Esophagus squamous epithelium (tissue), 5 donors: Measurements from ENCODE around the gene SYT9. TPM values are rescaled to one million over a fixed set of nuclear protein-coding genes. Genes with fewer than 3 reads are reported as not detected.
"Not testable (repeated sequence)": the region's sequence is repeated elsewhere in the genome, so short reads cannot be mapped to it uniquely, and the experiment has no call there.

ENCODE experiments used
- DNase-seq: peaks from one replicate; lab custom pipeline; 2025; lab: John Stamatoyannopoulos, UW
- H3K27ac ChIP-seq, 4 donors: fragments of 200-600 bp; sonication (generic); one replicate each; pipeline ENCODE4 v1.5.1; 2016 to 2019; ENCODE audit warnings: mild to moderate bottlenecking in 1 of 4
- H3K27me3 ChIP-seq, 4 donors: fragments of 200-600 bp; sonication (generic); 1 replicate in 3 of 4; 2 replicates in 1 of 4; pipeline versions ENCODE4 v1.5.1 to v1.6.0; 2017 to 2021; ENCODE audit warnings: antibody characterized with exemption in 1 of 4
- H3K36me3 ChIP-seq, 3 donors: fragments of 200-600 bp; sonication (generic); one replicate each; pipeline ENCODE4 v1.5.1; 2016 to 2019
- H3K4me1 ChIP-seq, 3 donors: fragments of 200-600 bp; sonication (generic); one replicate each; pipeline ENCODE4 v1.5.1; 2017 to 2019
- H3K4me3 ChIP-seq, 4 donors: fragments of 200-600 bp; sonication (generic); 1 replicate in 3 of 4; 2 replicates in 1 of 4; pipeline ENCODE4 v1.5.1; 2016 to 2019; ENCODE audit warnings: mild to moderate bottlenecking in 2 of 4, moderate library complexity in 1 of 4
- H3K9me3 ChIP-seq, 3 donors: fragments of 200-600 bp; sonication (generic); one replicate each; pipeline ENCODE4 v1.5.1; 2016 to 2019
- CTCF ChIP-seq, 6 experiments: fragments of 450-650 bp in 4 of 6; fragments of 200-600 bp in 2 of 6; sonication (generic) in 2 of 6; IDR thresholded peaks; one replicate each; pipeline ENCODE4 v1.5.1; 2016 to 2019; ENCODE audit warnings: antibody characterized with exemption in 6 of 6, mild to moderate bottlenecking in 4 of 6, moderate library complexity in 4 of 6
- POLR2A ChIP-seq, 4 donors: fragments of 450-650 bp; IDR thresholded peaks; one replicate each; pipeline ENCODE4 v1.6.1; 2017; ENCODE audit warnings: antibody characterized with exemption in 4 of 4, mild to moderate bottlenecking in 4 of 4, moderate library complexity in 3 of 4
- WGBS, 2 donors: methylation state at CpG; one replicate each; pipeline ENCODE4 v1.1.5; 2018; 5-methylcytosine and 5-hydroxymethylcytosine counted together
- intact Hi-C: fragments of 100-400 bp; cut with DNase I; formaldehyde crosslinking; loops from one replicate; pipeline ENCODE4 v1.15.0; 2022
- small RNA-seq, 4 donors: library from RNA; depleted of rRNA; stranded (forward); fragments of <200 nt; gene quantifications; one replicate each; pipeline ENCODE3, GENCODE V24; 2016
- total RNA-seq, 4 donors: library from RNA; depleted of rRNA; stranded (reverse); fragments of >200 nt; gene quantifications; one replicate each; pipeline ENCODE4 v1.1.0, GENCODE V29; 2016
- donor health status: DM: yes; HTN: yes; CAD: no.

Gene SYT9
- total RNA-seq, 4 donors from 2014 or later = 0.19 TPM; not detected in 3

- Histone ChIP-seq H3K36me3 (no peaks in the 10 kb centered on the region), H3K27me3 (no peaks in the 10 kb centered on the region), H3K27ac (peak within 1 kb of the TSS; percentile 93 to 97 (median 94)), H3K4me1 (peaks cover 17 to 49% (median 20%) of the 10 kb centered on the region in 3 donors), H3K9me3 (no peaks in the 10 kb centered on the region), H3K4me3 (peak within 1 kb of the TSS; percentile 66 to 85 (median 78))
- TF ChIP-seq POLR2A (IDR thresholded peaks at IDR 0.05) = peak in 2 of 4 donors; percentile 16 to 70
- peak; percentile 55 to 82 (median 62) for TF ChIP-seq CTCF (IDR thresholded peaks at IDR 0.05)
- 0% methylated on average over 1 to 13 of the region's 79 CpGs for WGBS, 2 donors
- intact Hi-C loops = no loop called here
- no peak for DNase-seq
These were observed 261.8 kb downstream of the SYT9 start, which contains the start of gene PPFIBP2 for GRCh38 chr11:7513234-7514098. Gene PPFIBP2, plus strand, starts transcription at chr11:7513999. Its CDS starts 35,477 bp downstream, at chr11:7549476.

DNA sequence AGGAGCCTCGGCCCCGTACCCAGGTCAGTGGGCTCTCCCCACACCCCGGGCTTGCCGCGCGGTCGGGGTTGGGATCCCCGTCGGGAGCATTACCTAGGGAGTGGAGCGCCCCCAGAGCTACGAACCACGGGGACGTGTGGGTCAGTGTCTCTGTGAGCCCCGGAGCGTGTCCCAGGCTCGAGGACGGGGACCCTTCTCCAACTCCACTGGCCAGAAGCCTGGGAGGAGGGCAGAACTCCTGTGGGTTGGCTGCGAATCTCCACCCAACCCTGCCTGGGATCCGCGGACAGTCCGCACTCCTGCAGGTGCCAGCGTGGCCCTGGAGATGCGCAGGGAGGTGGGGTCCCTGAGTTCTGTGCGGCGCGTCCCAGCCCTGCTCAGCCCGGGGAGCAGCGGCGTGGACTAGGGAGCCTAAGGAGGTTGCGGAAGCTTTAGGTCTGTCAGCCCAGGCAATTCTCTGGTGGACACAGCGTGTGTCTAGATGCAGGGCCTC lies 262.4 kb downstream of the SYT9 start:
- Histone ChIP-seq H3K27ac (peak overlapping the region; percentile 93 to 97 (median 94)), H3K36me3 (no peaks in the 10 kb centered on the region), H3K27me3 (no peaks in the 10 kb centered on the region), H3K4me1 (peaks cover 17 to 49% (median 20%) of the 10 kb centered on the region in 3 donors), H3K4me3 (peak overlapping the region; percentile 66 to 85 (median 78)), H3K9me3 (no peaks in the 10 kb centered on the region)
- 0 to 4% methylated on average over 1 to 12 of the region's 31 CpGs for whole genome bisulfite sequencing, 2 donors
- intact Hi-C loops = no loop called here
- TF ChIP-seq POLR2A (IDR thresholded peaks at IDR 0.05) (no peak), CTCF (IDR thresholded peaks at IDR 0.05) (no peak)
- no peak for DNase-seq

- intact Hi-C loops = no loop called here
- WGBS, 2 donors = 63 to 93% methylated on average over 1 of the region's 1 CpG
- Histone ChIP-seq H3K4me1 (peaks cover 17 to 52% (median 20%) of the 10 kb centered on the region in 3 donors), H3K36me3 (no peaks in the 10 kb centered on the region), H3K27ac (no peak overlapping the region), H3K4me3 (no peak overlapping the region), H3K27me3 (no peaks in the 10 kb centered on the region), H3K9me3 (no peaks in the 10 kb centered on the region)
- TF ChIP-seq CTCF (IDR thresholded peaks at IDR 0.05) = no peak
- DNase-seq = no peak
These were observed 263.8 kb downstream of the SYT9 start for GRCh38 chr11:7515447-7515886.

DNA sequence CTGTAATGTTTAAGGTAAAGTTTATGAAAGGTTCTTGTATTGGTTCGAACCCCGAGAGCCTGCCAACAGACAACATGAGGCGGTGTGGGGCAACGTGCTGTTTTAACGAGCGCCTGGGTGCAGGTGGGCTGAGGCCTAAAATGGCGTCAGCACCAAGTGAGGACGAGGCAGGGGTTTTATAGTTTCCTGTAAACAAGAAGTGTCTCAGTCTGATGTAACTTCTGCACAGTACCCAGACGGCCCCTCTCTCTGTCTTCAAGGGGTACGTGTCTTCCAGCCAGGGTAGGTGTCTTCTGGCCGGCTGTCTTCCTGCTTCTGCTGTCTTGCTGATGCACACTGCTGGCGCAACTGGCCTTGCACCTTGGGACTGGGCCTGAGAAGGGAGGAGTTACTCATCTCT lies 264.8 kb downstream of the SYT9 start:
- H3K27ac ChIP-seq = no peak overlapping the region
- no peaks in the 10 kb centered on the region for H3K9me3 ChIP-seq
- intact Hi-C loops = no loop called here
- no peaks in the 10 kb centered on the region for H3K36me3 ChIP-seq
- peaks cover 21 to 55% (median 24%) of the 10 kb centered on the region in 3 donors for H3K4me1 ChIP-seq
- H3K27me3 ChIP-seq = no peaks in the 10 kb centered on the region
- H3K4me3 ChIP-seq = no peak overlapping the region
- no peak for DNase-seq
- 87 to 90% methylated on average over 8 to 12 of the region's 12 CpGs for WGBS, 2 donors
- TF ChIP-seq POLR2A (IDR thresholded peaks at IDR 0.05) (no peak), CTCF (IDR thresholded peaks at IDR 0.05) (no peak)

DNA sequence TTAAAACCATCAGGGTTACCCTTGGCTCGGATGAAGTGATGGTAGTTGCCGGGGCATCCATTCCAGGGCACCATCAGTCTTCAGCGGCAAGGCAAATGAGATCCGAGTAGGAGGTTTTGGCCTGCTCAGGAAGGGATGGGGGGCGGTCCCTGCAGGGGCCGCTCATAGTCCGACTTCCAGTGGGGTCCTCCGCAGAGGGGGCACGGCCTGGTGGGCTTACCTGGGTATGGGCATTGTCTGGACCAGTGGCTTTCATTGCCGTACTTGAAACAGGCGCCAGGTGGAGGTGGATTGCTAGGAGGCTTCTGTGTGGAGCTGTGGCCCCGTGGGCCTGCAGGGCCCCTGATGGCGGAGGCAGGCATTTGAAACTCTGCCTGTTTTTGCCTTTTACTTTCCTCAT lies 266.0 kb downstream of the SYT9 start:
- H3K9me3 ChIP-seq, DNase-seq, H3K27me3 ChIP-seq, H3K27ac ChIP-seq, intact Hi-C loops, H3K36me3 ChIP-seq, H3K4me3 ChIP-seq: not testable (repeated sequence)
- peaks cover 9 to 52% (median 13%) of the 10 kb centered on the region in 3 donors for H3K4me1 ChIP-seq
- WGBS, 2 donors = 92 to 95% methylated on average over 7 to 13 of the region's 13 CpGs

Small RNA genes within 50 kb of the gene (small RNA-seq; reads per million reads assigned to genes)
- 0 reads per million in 4 donors for gene MIR302E

Other genes with a start within 250 kb of the SYT9 start
- gene ZNF214, start 231.6 kb upstream of the SYT9 start, total RNA-seq = 1 to 10 TPM in 2 of 4 donors, under 1 TPM in 2; 0.40 to 2.1 (median 1.0) TPM
- gene NLRP14, start 231.4 kb upstream of the SYT9 start, total RNA-seq = under 1 TPM in 1 of 4 donors, not detected in 3; 0.09 TPM
- under 1 TPM in 1 of 4 donors, not detected in 3; 0.19 TPM for gene RBMXL2, start 162.9 kb upstream of the SYT9 start, total RNA-seq
- gene OLFML1, start 233.6 kb downstream of the SYT9 start, total RNA-seq = 1 to 10 TPM in 2 of 4 donors, under 1 TPM in 1, not detected in 1; 0.35 to 6.3 (median 2.4) TPM